Activated T-cell treated with anti-CD3 and anti-CD28 coated beads, Interleukin-2, amount 50 U/mL, for 24 hours (primary cell): ENCODE data around the gene MYO1B.

Experiments used
- DNase-seq: peaks from one replicate; pipeline ENCODE4 v3.0.0-alpha.2; 2020
- H3K27ac Mint-ChIP-seq: 2 replicates; pipeline ENCODE4 v1.8.0; 2020; ENCODE audit warnings: mild to moderate bottlenecking, mixed read lengths
- H3K27me3 Mint-ChIP-seq: 2 replicates; pipeline ENCODE4 v1.8.0; 2020; ENCODE audit warnings: mixed read lengths
- H3K36me3 Mint-ChIP-seq: 2 replicates; pipeline ENCODE4 v1.8.0; 2020; ENCODE audit warnings: low read depth, mixed read lengths
- H3K4me1 Mint-ChIP-seq: 2 replicates; pipeline ENCODE4 v1.8.0; 2020; ENCODE audit warnings: low read depth, mixed read lengths
- H3K4me3 Mint-ChIP-seq: 2 replicates; pipeline ENCODE4 v1.8.0; 2020; ENCODE audit warnings: mild to moderate bottlenecking, moderate library complexity, mixed read lengths
- H3K9me3 Mint-ChIP-seq: 2 replicates; pipeline ENCODE4 v1.8.0; 2020; ENCODE audit warnings: mixed read lengths

MYO1B gene

GRCh38 chr2:191382801-191383200, 137.6 kb downstream of the MYO1B start:
- H3K4me3 Mint-ChIP-seq: no peak overlapping the region
- peaks cover 3% of the 10 kb centered on the region for H3K27me3 Mint-ChIP-seq
- no peaks in the 10 kb centered on the region for H3K9me3 Mint-ChIP-seq
- H3K36me3 Mint-ChIP-seq: peaks cover 6% of the 10 kb centered on the region
- H3K4me1 Mint-ChIP-seq: peaks cover 19% of the 10 kb centered on the region
- no peak overlapping the region for H3K27ac Mint-ChIP-seq
- no peak for DNase-seq

- H3K9me3 Mint-ChIP-seq: no peaks in the 10 kb centered on the region
- peaks cover 3% of the 10 kb centered on the region for H3K27me3 Mint-ChIP-seq
- no peak overlapping the region for H3K27ac Mint-ChIP-seq
- DNase-seq: no peak
- H3K4me1 Mint-ChIP-seq: peaks cover 13% of the 10 kb centered on the region
- H3K4me3 Mint-ChIP-seq: no peak overlapping the region
- H3K36me3 Mint-ChIP-seq: peaks cover 6% of the 10 kb centered on the region
Measured at GRCh38 chr2:191383486-191383885, 138.3 kb downstream of the MYO1B start.

GRCh38 chr2:191384829-191385228, 139.6 kb downstream of the MYO1B start:
- no peak overlapping the region for H3K27ac Mint-ChIP-seq
- H3K9me3 Mint-ChIP-seq: no peaks in the 10 kb centered on the region
- DNase-seq: no peak
- peaks cover 9% of the 10 kb centered on the region for H3K36me3 Mint-ChIP-seq
- no peak overlapping the region for H3K4me3 Mint-ChIP-seq
- H3K4me1 Mint-ChIP-seq: peaks cover 13% of the 10 kb centered on the region
- peaks cover 3% of the 10 kb centered on the region for H3K27me3 Mint-ChIP-seq

- H3K27ac Mint-ChIP-seq: peak overlapping the region; percentile 13
- no peak overlapping the region for H3K4me3 Mint-ChIP-seq
- H3K9me3 Mint-ChIP-seq: no peaks in the 10 kb centered on the region
- peaks cover 13% of the 10 kb centered on the region for H3K4me1 Mint-ChIP-seq
- DNase-seq: no peak
- peaks cover 9% of the 10 kb centered on the region for H3K36me3 Mint-ChIP-seq
- peaks cover 3% of the 10 kb centered on the region for H3K27me3 Mint-ChIP-seq
Measured at GRCh38 chr2:191385416-191386160, 140.4 kb downstream of the MYO1B start.

GRCh38 chr2:191386938-191387536, 141.8 kb downstream of the MYO1B start:
- DNase-seq: no peak
- Mint-ChIP-seq H3K36me3 (peaks cover 12% of the 10 kb centered on the region), H3K27me3 (peaks cover 3% of the 10 kb centered on the region), H3K27ac (no peak overlapping the region), H3K9me3 (no peaks in the 10 kb centered on the region), H3K4me1 (peaks cover 13% of the 10 kb centered on the region), H3K4me3 (no peak overlapping the region)

- H3K27me3 Mint-ChIP-seq: peaks cover 3% of the 10 kb centered on the region
- H3K36me3 Mint-ChIP-seq: peaks cover 12% of the 10 kb centered on the region
- no peak overlapping the region for H3K27ac Mint-ChIP-seq
- H3K9me3 Mint-ChIP-seq: no peaks in the 10 kb centered on the region
- no peak overlapping the region for H3K4me3 Mint-ChIP-seq
- H3K4me1 Mint-ChIP-seq: peaks cover 13% of the 10 kb centered on the region
- DNase-seq: no peak
Measured at GRCh38 chr2:191389288-191389687, 144.1 kb downstream of the MYO1B start.

GRCh38 chr2:191391171-191391570, 146.0 kb downstream of the MYO1B start:
- Mint-ChIP-seq H3K4me1 (peaks cover 6% of the 10 kb centered on the region), H3K27ac (no peak overlapping the region), H3K4me3 (no peak overlapping the region), H3K36me3 (peaks cover 6% of the 10 kb centered on the region), H3K9me3 (no peaks in the 10 kb centered on the region), H3K27me3 (no peaks in the 10 kb centered on the region)
- no peak for DNase-seq

GRCh38 chr2:191394043-191394442, 148.8 kb downstream of the MYO1B start:
- Mint-ChIP-seq H3K27me3 (no peaks in the 10 kb centered on the region), H3K36me3 (peaks cover 6% of the 10 kb centered on the region), H3K27ac (no peak overlapping the region), H3K4me1 (no peaks in the 10 kb centered on the region), H3K9me3 (no peaks in the 10 kb centered on the region), H3K4me3 (no peak overlapping the region)
- no peak for DNase-seq

GRCh38 chr2:191396794-191397193, 151.6 kb downstream of the MYO1B start:
- H3K27me3 Mint-ChIP-seq: no peaks in the 10 kb centered on the region
- H3K4me1 Mint-ChIP-seq: no peaks in the 10 kb centered on the region
- peaks cover 2% of the 10 kb centered on the region for H3K36me3 Mint-ChIP-seq
- no peak for DNase-seq
- H3K9me3 Mint-ChIP-seq: no peaks in the 10 kb centered on the region
- no peak overlapping the region for H3K27ac Mint-ChIP-seq
- H3K4me3 Mint-ChIP-seq: no peak overlapping the region

GRCh38 chr2:191399601-191400000, 154.4 kb downstream of the MYO1B start:
- H3K4me1 Mint-ChIP-seq: no peaks in the 10 kb centered on the region
- H3K27me3 Mint-ChIP-seq: no peaks in the 10 kb centered on the region
- H3K27ac Mint-ChIP-seq: no peak overlapping the region

GRCh38 chr2:191401287-191401686, 156.1 kb downstream of the MYO1B start:
- Mint-ChIP-seq H3K4me3 (no peak overlapping the region), H3K4me1 (no peaks in the 10 kb centered on the region), H3K27me3 (no peaks in the 10 kb centered on the region), H3K9me3 (no peaks in the 10 kb centered on the region), H3K27ac (no peak overlapping the region), H3K36me3 (peaks cover 2% of the 10 kb centered on the region)
- DNase-seq: no peak

More at GRCh38 chr2:191399601-191400000, 154.4 kb downstream of the MYO1B start:
- Mint-ChIP-seq H3K9me3 (no peaks in the 10 kb centered on the region), H3K36me3 (peaks cover 2% of the 10 kb centered on the region), H3K4me3 (no peak overlapping the region)
- no peak for DNase-seq

GRCh38 chr2:191402966-191403565, 157.9 kb downstream of the MYO1B start:
- Mint-ChIP-seq H3K27me3 (no peaks in the 10 kb centered on the region), H3K4me3 (no peak overlapping the region), H3K9me3 (no peaks in the 10 kb centered on the region), H3K36me3 (peaks cover 2% of the 10 kb centered on the region), H3K27ac (no peak overlapping the region), H3K4me1 (no peaks in the 10 kb centered on the region)
- no peak for DNase-seq

- Mint-ChIP-seq H3K36me3 (peaks cover 5% of the 10 kb centered on the region), H3K27me3 (no peaks in the 10 kb centered on the region), H3K4me3 (no peak overlapping the region), H3K4me1 (no peaks in the 10 kb centered on the region), H3K9me3 (no peaks in the 10 kb centered on the region), H3K27ac (no peak overlapping the region)
- no peak for DNase-seq
Measured at GRCh38 chr2:191404568-191404991, 159.4 kb downstream of the MYO1B start.

- Mint-ChIP-seq H3K9me3 (no peaks in the 10 kb centered on the region), H3K27me3 (no peaks in the 10 kb centered on the region), H3K4me1 (no peaks in the 10 kb centered on the region), H3K36me3 (peaks cover 5% of the 10 kb centered on the region), H3K27ac (no peak overlapping the region), H3K4me3 (no peak overlapping the region)
- DNase-seq: no peak
Measured at GRCh38 chr2:191405546-191405945, 160.3 kb downstream of the MYO1B start.
